Right atrium auricular region (tissue), 2 donors: ENCODE data around the gene TTC8. TPM values are rescaled to one million over a fixed set of nuclear protein-coding genes. Genes with fewer than 3 reads are reported as not detected.

ENCODE experiments used
- DNase-seq: peaks from one replicate; pipeline ENCODE4 v3.0.0-alpha.2; 2019; ENCODE audit warnings: low spot score
- H3K27ac ChIP-seq, 2 donors: fragments of 200-600 bp; sonication (generic); 1 replicate in 1 of 2; 2 replicates in 1 of 2; pipeline ENCODE4 v1.5.1; 2016 to 2019
- H3K27me3 ChIP-seq, 2 donors: fragments of 200-600 bp; sonication (generic); one replicate each; pipeline versions ENCODE4 v1.5.1 to v1.6.0; 2017 to 2019
- H3K36me3 ChIP-seq: fragments of 200-600 bp; sonication (generic); one replicate; pipeline ENCODE4 v1.5.1; 2016
- H3K4me1 ChIP-seq, 2 donors: fragments of 200-600 bp; sonication (generic); one replicate each; pipeline versions ENCODE4 v1.5.1 to v1.6.0; 2017 to 2019
- H3K4me3 ChIP-seq, 2 donors: fragments of 200-600 bp; sonication (generic); 1 replicate in 1 of 2; 2 replicates in 1 of 2; pipeline ENCODE4 v1.5.1; 2017 to 2019; ENCODE audit warnings: mild to moderate bottlenecking in 1 of 2, moderate library complexity in 1 of 2
- H3K9me3 ChIP-seq, 2 donors: fragments of 200-600 bp; sonication (generic); one replicate each; pipeline ENCODE4 v1.5.1; 2019
- CTCF ChIP-seq, 2 donors: fragments of 200-600 bp; sonication (generic); IDR thresholded peaks; one replicate each; pipeline ENCODE4 v1.5.1; 2019; ENCODE audit warnings: antibody characterized with exemption in 2 of 2
- total RNA-seq, 2 donors: library from RNA; depleted of rRNA; stranded (reverse); fragments of >200 nt; gene quantifications; one replicate each; pipeline ENCODE4 v1.1.0, GENCODE V29; 2016

Gene TTC8
- total RNA-seq, 2 donors from 2014 or later = 8.0 to 19.5 TPM

GRCh38 chr14:88835661-88836060, 11.2 kb downstream of the TTC8 start:
- Histone ChIP-seq H3K9me3 (no peaks in the 10 kb centered on the region), H3K27ac (peak overlapping the region in 1 of 2 donors; percentile 26), H3K4me3 (no peak overlapping the region), H3K27me3 (no peaks in the 10 kb centered on the region), H3K36me3 (no peaks in the 10 kb centered on the region), H3K4me1 (peaks cover 0 to 20% of the 10 kb centered on the region in 2 donors)
- DNase-seq = no peak
- TF ChIP-seq CTCF (IDR thresholded peaks at IDR 0.05) = no peak

GRCh38 chr14:88837495-88837894, 13.0 kb downstream of the TTC8 start:
- H3K27me3 ChIP-seq = no peaks in the 10 kb centered on the region
- H3K4me3 ChIP-seq = no peak overlapping the region
- peaks cover 0 to 13% of the 10 kb centered on the region in 2 donors for H3K4me1 ChIP-seq
- H3K9me3 ChIP-seq = no peaks in the 10 kb centered on the region
- no peak for TF ChIP-seq CTCF (IDR thresholded peaks at IDR 0.05)
- DNase-seq = no peak
- no peaks in the 10 kb centered on the region for H3K36me3 ChIP-seq
- H3K27ac ChIP-seq = no peak overlapping the region

- Histone ChIP-seq H3K27ac (no peak overlapping the region), H3K4me3 (no peak overlapping the region), H3K36me3 (no peaks in the 10 kb centered on the region), H3K4me1 (peaks cover 0 to 13% of the 10 kb centered on the region in 2 donors), H3K9me3 (no peaks in the 10 kb centered on the region), H3K27me3 (no peaks in the 10 kb centered on the region)
- no peak for DNase-seq
- TF ChIP-seq CTCF (IDR thresholded peaks at IDR 0.05) = no peak
Observed at GRCh38 chr14:88838015-88838414, 13.6 kb downstream of the TTC8 start.

- no peak for TF ChIP-seq CTCF (IDR thresholded peaks at IDR 0.05)
- H3K9me3 ChIP-seq = no peaks in the 10 kb centered on the region
- no peaks in the 10 kb centered on the region for H3K4me1 ChIP-seq
- no peaks in the 10 kb centered on the region for H3K36me3 ChIP-seq
- no peak for DNase-seq
- H3K4me3 ChIP-seq = no peak overlapping the region
- no peaks in the 10 kb centered on the region for H3K27me3 ChIP-seq
- H3K27ac ChIP-seq = no peak overlapping the region
Observed at GRCh38 chr14:88840926-88841325, 16.5 kb downstream of the TTC8 start.

GRCh38 chr14:88841741-88842140, 17.3 kb downstream of the TTC8 start:
- Histone ChIP-seq H3K9me3 (no peaks in the 10 kb centered on the region), H3K4me3 (no peak overlapping the region), H3K4me1 (no peaks in the 10 kb centered on the region), H3K27ac (no peak overlapping the region), H3K27me3 (no peaks in the 10 kb centered on the region), H3K36me3 (no peaks in the 10 kb centered on the region)
- no peak for DNase-seq
- no peak for TF ChIP-seq CTCF (IDR thresholded peaks at IDR 0.05)

- Histone ChIP-seq H3K27me3 (no peaks in the 10 kb centered on the region), H3K27ac (no peak overlapping the region), H3K9me3 (no peaks in the 10 kb centered on the region), H3K4me1 (no peaks in the 10 kb centered on the region), H3K4me3 (no peak overlapping the region), H3K36me3 (no peaks in the 10 kb centered on the region)
- no peak for TF ChIP-seq CTCF (IDR thresholded peaks at IDR 0.05)
- DNase-seq = no peak
Observed at GRCh38 chr14:88842414-88842813, 18.0 kb downstream of the TTC8 start.
